GM19455 (cell line): Measurements from ENCODE around the gene IL10RA.
A peak's percentile ranks its signal among the peaks of the same experiment; 100 is the strongest.
"Not testable (repeated sequence)": the region's sequence is repeated elsewhere in the genome, so short reads cannot be mapped to it uniquely, and the experiment has no call there.

Experiments used
- ATAC-seq: cut with Tn5 transposase; IDR thresholded peaks from one replicate; pipeline ENCODE4 v1.9.1; 2021; ENCODE audit not compliant: unreplicated experiment

The IL10RA gene

DNA sequence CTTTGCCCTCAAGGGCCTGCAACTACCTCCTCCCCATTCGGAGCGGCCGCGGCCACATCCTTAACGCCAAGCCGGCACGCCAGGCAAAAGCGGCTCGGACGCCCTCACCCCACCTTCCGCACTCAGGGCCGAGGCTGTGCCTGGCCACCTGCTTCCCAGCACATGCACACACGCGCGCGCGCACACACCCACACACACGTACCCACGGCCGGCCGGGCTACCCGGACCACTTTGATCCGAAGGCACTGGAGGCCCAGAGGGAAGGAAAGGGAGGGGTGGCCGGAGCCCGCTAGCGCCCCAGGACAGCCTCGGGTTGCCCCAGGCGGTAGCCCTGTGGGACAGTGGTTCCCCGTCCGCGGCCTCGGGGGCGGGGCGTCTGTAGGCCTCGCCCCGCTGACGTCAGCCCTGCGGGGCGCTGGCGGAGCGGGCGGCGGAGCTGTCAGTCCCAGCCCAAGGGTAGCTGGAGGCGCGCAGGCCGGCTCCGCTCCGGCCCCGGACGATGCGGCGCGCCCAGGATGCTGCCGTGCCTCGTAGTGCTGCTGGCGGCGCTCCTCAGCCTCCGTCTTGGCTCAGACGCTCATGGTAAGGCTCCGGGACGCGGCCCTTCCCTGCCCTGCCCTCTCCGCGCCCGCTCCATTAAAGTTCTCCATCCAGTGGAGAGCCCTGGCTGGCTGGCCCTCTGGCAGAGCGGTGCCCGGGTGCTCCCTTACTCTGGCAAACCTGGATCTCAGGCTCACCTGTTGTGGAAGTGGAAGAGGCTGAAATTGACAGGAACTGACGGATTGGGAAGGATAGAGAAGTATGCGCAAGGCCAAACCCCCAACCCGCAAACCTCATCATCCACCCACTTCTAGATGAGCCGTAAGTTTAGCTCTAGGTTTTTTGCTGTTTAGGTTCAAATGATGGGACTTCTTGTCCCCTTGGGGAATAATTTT is at the start of gene IL10RA:
TSS of gene IL10RA (plus strand) at position 442 of the 935 bp plus-strand sequence. CDS start at position 516, 74 bp downstream.
- ATAC-seq: peak; percentile 83

DNA sequence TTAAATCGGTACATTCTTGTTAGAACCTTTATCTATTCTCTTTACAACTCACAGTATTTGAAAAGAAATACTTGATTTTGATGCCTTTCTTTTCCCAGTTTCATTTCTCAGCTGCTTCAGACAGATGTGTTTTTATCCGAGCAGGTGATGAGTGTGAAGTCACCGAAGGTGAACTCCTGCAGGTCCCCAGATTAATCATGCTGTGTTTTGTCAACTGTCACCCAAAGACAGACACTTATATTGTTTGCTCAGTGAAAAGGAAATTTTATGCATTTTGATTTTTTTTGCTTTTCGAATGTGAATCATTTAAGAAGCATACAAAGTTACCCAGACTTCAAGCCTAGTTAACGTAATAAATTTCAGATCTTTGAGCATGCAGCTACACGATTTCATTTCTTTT is 49.2 kb upstream of the IL10RA start:
- ATAC-seq: no peak

DNA sequence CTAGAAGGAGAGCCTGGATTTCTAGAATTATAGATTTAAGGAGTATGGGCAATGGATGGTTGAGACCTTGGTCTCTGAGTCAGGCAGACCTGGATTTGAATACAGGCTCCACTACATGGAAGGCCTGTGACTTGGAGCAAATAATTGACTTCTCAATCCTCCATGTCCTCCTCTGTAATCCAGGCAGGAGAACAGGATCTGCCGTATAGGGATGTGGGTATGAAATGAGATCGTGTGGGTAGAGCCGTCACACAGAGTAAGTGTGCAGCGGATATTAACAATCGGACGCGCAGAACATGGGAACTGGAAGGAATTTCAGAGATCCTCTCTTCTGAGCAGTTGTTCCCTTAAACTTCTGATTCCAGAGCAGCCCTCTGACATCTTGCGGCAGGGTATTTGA is 45.5 kb upstream of the IL10RA start:
- no peak for ATAC-seq

DNA sequence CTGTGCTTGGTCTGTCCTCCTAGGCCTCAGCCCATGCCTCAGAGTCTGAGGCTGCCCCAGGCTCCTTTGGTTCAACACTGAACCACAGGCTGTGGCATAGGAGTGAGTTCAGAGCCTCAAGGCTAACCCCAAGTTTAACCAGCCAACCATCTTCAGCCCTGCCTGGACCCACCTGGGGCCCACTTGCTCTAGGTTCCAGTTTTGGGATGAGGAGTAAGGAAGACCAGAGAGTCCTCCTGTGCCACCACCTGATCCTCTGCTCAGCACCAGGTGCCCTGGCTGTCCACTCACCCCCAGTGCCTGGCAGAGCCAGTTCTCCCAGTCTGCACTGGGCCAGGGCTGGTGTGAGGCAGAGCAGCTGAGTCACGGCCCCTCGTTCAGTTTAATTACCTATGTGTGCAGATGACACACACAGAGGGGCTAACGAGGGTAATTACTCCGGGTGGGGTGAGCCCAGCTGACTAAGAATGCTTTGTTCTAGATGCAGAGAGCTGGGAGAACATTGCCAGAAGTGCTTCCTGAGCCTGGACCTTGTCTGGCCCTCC is 45.0 kb upstream of the IL10RA start:
- ATAC-seq: no peak

DNA sequence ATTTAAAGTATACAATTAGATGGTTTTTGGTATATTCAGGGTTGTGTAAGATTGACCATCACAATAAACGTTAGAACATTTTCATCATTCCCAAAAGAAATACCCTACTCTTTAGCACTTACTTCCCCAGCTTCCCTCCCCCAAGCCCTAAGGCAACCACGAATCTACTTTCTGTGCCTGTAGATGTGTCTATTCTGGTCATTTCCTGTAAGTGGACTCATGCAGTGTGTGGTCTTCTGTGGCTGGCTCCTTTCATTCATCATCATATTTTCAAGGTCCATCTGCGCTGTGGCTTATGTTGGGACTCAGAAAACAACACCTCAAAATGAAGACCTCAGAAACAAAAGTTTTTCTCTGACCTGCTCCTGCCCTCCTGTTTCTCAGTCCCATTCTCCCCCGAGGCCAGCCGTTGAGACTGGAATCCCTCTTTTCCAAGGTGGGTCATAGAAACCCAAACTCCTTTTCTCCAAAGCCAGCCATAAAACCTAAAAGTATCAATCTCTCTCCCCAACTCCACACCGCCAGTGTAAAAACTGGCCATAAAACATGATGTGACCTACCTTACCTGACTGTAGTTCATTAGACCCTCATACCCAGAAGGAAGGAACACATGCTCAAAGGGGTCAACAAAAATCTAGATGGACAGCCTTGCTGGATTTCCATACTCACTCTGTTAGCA is 44.1 kb upstream of the IL10RA start:
- no peak for ATAC-seq

DNA sequence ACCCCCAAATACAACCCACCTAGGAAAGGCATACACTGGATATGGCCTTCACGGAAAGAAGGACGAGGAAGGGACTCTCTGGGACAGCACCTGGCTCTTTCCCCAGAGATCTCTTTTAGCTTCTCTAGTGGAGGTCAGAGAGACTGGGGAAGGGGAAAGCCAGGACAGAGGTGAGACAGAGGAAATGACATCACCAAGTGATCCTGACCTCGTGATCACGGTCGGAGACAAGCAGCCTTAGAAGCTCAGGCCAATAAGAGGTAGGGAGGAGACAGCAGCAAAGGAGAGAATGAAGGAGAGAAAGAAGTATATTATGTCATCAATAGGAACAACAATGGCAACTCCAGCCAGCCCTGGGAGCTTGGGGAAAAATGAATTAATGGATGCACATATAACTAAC is 41.6 kb upstream of the IL10RA start:
- no peak for ATAC-seq

DNA sequence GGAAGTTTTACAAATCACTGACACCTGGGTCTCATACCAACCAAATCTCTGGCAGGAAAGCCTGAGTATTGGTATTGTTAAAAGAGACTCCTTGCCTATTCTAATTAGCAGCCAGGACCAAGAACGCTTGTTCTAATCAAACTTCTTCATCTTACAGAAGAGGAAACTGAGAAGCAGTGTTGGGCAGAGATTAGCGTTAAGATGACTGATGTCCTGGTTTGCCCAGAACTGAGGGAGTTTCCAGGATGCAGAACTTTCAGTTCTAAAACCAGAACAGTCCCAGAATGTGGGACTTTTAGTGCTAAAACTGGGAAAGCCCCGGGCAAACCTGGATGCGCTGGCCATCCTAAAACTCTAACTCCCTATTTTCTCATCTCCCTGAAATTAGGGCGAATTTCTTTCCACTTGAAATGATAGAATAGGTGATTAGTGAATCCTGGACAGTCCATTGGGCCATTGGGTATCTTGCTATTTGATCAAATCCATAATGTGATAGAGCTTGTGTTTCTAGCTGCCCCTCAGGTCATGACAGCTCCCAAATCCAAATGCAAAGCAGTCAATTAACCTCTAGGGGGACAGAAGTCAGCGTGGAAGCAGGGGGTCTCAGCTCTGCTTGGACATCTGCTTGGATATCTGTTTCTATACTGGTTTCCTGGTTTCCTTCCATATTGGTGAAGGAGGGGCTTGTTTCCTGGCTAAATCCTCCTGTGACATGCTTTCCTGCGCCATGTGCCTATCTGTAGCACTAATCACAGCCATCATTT is 41.0 kb upstream of the IL10RA start:
- ATAC-seq: no peak

DNA sequence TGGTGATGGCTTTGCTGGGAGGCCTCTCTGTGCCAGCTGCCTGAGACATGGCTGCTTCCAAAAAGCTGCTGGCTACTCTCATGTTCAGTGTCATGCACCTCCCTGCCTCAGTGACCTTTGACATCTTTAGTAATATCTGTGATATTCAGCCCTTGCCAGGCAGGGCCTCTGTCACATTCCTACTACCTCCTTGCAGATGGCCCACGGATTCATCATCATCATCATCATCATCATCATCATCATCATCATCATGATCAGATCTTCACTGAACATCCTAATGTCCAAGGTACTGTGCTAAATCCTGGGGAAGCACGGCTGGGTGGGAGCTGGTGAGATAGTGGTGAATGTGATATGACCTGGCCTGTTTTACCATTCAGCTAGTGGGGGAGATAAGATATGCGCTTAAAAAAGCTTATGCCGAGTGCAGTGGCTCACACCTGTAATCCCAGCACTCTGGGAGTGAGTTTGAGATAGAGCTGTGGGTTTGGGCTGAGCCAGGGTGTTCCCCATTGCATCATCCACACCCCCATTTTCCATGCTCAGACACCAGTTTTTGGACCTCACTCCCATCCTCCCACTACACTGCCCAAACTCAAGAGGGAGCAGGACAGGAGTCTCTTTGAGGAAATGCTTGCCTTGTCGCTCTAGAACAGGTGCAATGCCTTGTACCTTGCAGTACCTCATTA is 39.9 kb upstream of the IL10RA start:
- no peak for ATAC-seq

DNA sequence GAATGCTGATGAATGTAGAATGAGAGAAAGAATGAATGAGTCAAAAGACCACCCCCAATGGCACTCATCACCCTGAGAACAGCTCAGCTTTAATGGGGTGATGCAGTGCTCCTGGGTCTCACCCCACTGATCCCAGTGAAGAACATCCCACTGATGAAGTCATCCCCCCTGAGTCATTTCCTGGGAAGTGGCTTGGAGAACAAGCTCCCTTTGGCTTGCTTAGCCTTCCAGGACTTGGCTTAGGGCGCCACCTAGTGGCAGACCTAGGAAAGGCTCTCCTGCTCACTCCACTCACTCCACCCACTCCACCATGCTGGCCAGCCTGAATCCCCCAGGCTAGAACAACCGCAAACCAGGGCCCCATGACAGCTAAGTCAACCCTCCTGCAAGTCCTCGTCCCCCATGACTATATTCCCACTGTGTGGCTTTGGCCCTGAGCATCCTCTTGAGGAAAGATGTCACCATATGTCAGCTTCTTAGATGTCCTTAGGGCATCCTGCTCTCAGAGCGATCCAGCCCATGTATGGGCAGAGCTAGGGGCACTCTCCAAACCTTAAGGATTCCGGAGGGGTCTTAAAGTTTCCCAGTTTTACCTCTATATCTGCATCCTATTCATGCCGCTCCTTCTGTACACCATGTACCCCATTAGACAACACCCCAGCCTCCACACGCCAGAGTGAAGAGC is 39.2 kb upstream of the IL10RA start:
- ATAC-seq: no peak

DNA sequence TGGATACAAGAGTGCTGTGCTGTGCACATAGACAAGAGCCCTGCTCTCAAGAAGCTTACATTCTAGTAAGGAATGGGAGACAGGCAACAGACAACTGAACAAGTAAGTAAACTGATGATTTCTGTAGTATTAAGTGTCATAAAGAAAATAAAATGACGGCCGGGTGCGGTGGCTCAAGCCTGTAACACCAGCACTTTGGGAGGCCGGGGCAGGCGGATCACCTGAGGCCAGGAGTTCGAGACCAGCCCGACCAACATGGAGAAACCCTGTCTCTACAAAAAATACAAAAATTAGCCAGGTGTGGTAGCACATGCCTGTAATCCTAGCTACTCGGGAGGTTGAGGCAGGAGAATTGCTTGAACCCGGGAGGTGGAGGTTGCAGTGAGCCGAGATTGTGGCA is 38.4 kb upstream of the IL10RA start:
- ATAC-seq: not testable (repeated sequence)

DNA sequence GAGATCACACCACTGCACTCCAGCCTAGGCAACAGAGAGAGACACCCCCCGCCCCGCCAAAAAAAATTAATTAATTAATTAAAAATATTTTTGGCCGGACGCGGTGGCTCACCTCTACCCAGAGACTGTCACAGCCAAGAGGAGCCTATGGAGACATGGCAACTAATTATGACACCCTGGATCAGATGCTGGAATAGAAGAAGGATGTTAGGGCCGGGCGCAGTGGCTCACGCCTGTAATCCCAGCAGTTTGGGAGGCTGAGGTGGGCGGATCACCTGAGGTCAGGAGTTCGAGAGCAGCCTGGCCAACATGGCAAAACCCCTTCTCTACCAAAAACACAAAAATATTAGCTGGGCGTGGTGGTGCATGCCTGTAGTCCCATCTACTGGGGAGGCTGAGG is 37.7 kb upstream of the IL10RA start:
- not testable (repeated sequence) for ATAC-seq

DNA sequence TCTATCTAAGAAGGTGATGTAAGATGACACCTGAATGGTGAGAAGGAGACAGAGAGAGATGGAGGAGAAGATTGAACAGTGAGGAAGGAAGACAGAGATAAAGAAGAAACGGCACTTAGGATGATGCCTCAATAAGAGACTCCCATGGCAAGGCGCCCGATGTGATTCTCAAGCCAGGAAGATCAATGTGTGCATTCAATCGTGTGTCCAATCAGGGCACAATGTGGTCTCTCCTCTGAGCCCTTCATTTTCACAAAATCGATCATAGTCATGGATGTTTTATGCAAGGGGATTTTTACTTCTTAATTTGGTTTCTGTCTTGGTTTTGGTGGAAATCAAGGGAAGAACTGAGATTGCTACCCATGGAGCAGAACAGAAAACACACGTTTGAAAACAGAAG is 37.1 kb upstream of the IL10RA start:
- ATAC-seq: no peak

DNA sequence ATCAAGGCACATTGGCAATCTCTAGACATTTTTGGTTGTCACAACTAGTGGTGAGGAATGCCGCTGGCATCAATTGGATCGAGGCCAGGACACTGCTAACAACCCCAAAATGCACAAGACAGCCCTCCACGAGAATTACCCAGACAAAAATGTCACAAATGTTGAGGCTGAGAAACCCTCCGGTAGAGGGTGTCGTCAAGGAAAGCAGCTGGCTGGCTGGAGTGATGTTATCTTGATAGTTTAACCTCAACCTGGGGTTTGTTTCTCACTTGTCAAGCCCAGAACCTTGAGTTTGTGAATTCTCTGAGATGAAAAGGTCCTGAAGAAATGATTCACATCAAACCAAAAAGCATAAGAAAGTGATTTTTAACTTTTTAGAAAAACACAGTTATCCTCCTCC is 35.9 kb upstream of the IL10RA start:
- ATAC-seq: no peak

DNA sequence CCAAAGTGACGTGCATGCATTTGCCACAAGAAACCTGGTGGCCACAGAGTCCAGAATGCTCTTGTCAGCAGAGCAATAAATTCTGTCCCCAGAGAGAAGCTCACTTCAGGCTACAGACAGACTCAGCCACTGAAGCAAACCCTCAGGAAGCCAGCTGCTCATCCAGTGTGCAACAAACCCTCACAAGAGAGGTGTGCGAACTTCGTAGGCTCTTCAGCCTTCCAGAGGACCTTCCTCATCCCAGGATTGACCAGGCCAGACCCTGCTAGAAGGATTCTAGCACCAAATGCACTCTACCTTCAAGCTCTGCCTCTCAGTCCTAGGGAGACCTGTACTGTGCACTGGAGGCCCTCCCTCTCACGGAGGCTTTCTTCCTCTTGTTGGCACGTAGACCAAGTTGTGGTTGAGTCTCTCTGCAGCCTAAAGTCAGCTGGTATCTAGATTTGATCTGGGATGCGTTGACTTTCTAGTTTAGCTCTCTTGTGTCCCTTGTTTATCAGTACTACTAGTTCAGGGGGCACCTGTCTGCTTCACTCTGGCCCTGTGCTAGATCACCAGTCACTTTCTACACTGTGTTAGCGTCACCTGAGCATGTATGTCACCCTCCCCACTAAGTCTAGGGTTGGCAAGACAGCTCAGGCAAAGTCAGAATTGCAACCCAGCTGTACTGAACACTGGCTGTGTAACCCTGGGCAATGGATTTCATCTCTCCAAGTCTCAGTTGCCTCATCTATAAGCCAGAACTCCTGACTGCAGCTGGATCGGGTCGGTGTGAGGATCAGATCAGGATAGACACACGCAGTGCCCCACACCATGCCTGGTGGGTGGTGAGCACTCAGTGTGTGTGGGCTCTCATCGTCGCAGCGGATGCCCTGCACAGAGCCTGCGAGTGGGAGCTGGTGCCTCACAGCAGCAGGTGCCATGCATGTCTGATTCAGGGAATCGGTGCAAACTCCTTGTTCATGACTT is 34.9 kb upstream of the IL10RA start:
- no peak for ATAC-seq

DNA sequence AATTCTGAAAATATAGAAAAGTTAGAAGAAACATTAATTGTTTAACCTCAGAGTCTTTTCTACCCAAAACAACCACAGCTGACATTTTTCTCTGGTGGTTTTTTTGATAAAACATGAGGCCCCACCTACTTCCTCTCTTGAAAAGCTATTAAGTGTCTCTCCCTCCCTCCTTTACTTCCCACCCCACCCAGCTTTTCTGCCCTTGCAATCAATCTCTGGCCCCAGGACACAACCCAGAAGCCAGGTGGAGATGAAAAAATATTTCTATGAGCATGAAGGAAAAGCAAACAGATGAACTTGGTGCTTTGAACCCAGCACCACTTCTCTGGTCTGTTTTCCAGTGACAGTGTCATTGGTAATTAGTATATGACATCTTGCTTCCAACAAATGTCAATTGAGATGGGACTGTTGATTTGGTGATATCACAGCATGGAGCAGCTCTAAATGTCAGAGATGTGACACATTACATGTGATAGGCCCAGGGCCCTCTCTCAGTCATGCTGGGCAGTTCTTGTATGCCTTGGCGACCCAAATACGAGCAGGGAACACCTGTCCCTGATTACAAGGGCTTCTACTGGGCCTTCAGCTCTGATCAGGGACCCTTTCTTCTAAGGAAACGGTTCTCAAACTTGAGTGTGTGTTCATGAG is 33.0 kb upstream of the IL10RA start:
- ATAC-seq: no peak

DNA sequence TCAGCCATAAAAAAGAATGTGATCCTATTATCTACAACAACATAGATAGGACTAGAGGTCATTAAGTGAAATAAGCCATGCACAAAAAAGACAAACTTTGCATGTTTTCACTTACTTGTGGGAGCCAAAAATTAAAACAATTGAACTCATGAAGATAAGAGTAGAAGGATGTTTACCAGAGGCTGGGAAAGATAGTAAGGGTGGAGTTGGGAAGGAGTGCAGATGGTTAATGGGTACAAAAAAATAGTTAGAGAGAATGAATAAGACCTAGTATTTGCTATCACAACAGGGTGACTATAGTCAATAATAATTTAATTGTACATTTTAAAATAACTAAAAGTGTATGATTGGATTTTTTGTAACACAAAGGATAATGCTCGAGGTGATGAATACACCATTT is 27.2 kb upstream of the IL10RA start:
- no peak for ATAC-seq

DNA sequence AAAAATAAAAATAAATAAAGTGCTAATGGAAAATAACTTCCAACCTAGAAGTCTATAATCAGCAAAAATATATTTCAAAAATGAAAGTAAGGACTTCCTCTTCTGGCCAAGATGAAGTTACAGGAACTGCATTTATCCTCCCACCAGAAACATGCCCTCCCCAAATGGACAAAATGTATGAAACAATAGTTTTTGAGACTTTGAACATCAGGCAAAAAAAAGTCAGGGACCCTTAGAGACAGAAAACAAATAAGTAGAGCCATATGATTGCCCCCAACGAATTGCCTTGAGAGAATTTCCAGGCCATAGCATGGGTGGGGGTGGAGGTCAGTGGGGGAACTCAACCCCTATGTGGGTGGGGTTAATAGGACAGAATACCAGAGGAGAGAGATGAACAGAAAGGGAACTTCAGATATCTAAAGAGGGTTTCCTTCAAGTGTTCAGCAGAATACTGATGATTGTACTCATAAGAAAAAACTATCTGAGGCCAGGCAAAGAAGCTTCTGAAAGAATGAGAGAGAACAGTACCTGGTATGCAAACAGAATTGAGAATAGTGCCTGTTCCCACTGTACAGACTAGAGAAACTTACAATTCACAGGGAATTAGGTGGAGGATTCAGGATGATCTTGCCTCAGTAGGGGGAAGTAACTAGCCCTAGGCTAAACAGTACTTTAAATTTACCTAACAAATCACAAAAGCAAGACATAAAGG is 26.6 kb upstream of the IL10RA start:
- no peak for ATAC-seq

DNA sequence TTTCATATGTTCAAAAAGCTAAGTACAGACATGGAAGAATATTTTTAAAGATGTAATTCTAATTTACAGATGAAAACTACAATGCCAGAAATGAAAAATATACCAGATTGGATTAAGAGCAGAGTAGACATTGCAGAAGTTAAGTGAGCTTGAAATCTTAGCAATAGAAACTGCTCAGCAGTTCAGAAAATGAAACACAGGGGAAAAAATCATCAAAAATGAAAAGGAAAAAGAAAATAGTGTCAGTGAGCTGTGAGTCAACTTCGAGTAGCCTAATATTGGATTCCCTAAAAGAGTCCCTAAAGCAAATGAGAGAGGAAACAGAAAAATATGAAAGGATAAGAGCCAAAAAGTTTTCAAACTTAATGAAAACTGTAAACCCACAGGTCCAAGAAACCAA is 25.8 kb upstream of the IL10RA start:
- ATAC-seq: no peak
